ENCODE measurements around the gene ABCC12. TPM values are rescaled to one million over a fixed set of nuclear protein-coding genes. Genes with fewer than 3 reads are reported as not detected.

The ABCC12 gene
- total and polyA plus RNA-seq, 2 of the 8 experiments (the other 6 are each of a cell fraction or from before 2014, with no cell fraction given) = 0.05 TPM; not detected in 1

DNA sequence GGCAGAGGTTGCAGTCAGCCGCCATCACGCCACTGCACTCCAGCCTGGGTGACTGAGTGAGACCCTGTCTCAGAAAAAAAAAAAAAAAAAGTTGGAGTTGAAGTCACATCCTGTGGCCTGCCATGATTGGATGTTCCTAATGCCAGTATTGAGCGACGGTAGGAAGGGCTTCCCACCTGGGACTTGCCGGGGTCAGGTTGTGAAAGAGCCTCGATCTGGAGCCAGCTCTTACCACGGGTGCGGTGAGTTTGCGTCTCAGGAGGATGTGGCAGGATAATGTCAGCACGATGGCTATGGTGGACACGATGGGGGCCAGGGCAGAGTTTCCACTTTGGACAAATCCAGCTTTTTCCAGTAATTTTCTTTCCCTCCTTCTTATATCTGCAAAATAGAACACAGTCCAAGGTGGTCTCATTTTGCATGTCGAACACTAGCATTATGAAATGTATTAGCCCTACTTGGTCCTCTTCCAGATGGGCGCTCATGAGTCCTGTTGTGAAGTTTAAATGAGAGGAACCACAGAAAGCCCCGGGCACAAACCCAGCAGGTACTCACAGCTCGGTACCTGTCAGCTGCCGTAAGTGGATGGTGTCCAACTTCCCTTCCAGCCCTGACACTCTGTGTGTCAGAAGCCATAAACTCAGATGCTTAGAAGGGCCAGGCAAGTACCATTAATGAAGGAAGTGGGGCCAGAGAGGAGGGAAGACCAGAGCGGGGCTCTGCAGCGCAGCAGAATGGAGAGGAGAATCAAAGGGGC, 22.2 kb downstream of the ABCC12 start:
- POLR2A ChIA-PET (ENCODE audit: partially characterized antibody) = no interaction called here
- H2AFZ ChIP-seq (ENCODE audit: low read length) = no peak overlapping the region

More for the DNA sequence above, 22.2 kb downstream of the ABCC12 start:
- Histone ChIP-seq H2AK5ac (ENCODE audit: low read depth, low read length) (no peak overlapping the region), H3K14ac (ENCODE audit: insufficient read length) (no peak overlapping the region), H3K36me3 (ENCODE audit: control insufficient read depth in 2 of 4, insufficient read depth in 4 of 4, low read length in 3 of 4) (no peaks in the 10 kb centered on the region; a peak in 1 of 8 replicates), H3K23me2 (ENCODE audit: low read depth, low read length) (no peaks in the 10 kb centered on the region), H2BK120ac (replicated peaks; ENCODE audit: low read depth, low read length) (no peak overlapping the region), H3K4me1 (replicated peaks in 1 of 4; ENCODE audit: control insufficient read depth in 3 of 4, insufficient read depth in 4 of 4, low read length in 3 of 4) (no peaks in the 10 kb centered on the region), H2BK15ac (ENCODE audit: low read length) (no peak overlapping the region), H2BK12ac (ENCODE audit: low read depth, low read length) (no peak overlapping the region), H3K79me1 (ENCODE audit: low read depth, low read length) (no peaks in the 10 kb centered on the region), H4K20me1 (replicated peaks in 1 of 2; ENCODE audit: control insufficient read depth in 1 of 2, insufficient read depth in 2 of 2, low read length in 2 of 2) (no peaks in the 10 kb centered on the region), H4K91ac (replicated peaks; ENCODE audit: insufficient read length, low read length) (no peak overlapping the region), H3K27me3 (replicated peaks in 1 of 4; ENCODE audit: control insufficient read depth in 3 of 4, extremely low read depth in 1 of 4, insufficient read depth in 3 of 4, low read length in 3 of 4) (no peaks in the 10 kb centered on the region), H3K4ac (replicated peaks; ENCODE audit: insufficient read length, low read depth, low read length) (no peak overlapping the region), H2BK20ac (ENCODE audit: low read length) (no peak overlapping the region), H3K18ac (ENCODE audit: extremely low read depth, low read length) (no peak overlapping the region), H2BK5ac (ENCODE audit: low read depth, low read length) (no peak overlapping the region), H4K8ac (ENCODE audit: extremely low read depth, insufficient read depth, low read length) (no peak overlapping the region), H4K5ac (ENCODE audit: insufficient read length, low read depth, low read length) (no peak overlapping the region), H3K23ac (ENCODE audit: insufficient read length) (no peak overlapping the region), H3K4me2 (ENCODE audit: insufficient read depth in 1 of 2, low read depth in 2 of 2, low read length in 2 of 2) (no peak overlapping the region), H3K56ac (replicated peaks; ENCODE audit: insufficient read length, low read depth, low read length) (no peak overlapping the region), H3K9ac (replicated peaks in 1 of 4; ENCODE audit: extremely low read depth in 1 of 4, low read depth in 3 of 4, low read length in 3 of 4) (no peak overlapping the region), H3K27ac (ENCODE audit: low read depth, low read length) (no peak overlapping the region), H3K79me2 (ENCODE audit: control insufficient read depth in 1 of 2, insufficient read depth in 2 of 2, low read length in 2 of 2) (no peaks in the 10 kb centered on the region), H3K4me3 (ENCODE audit: extremely low read depth in 1 of 4, insufficient read depth in 2 of 4, low read depth in 3 of 4, low read length in 4 of 4) (no peak overlapping the region), H3K9me3 (ENCODE audit: insufficient read depth in 2 of 2, low read depth in 1 of 2, low read length in 1 of 2) (no peaks in the 10 kb centered on the region)
- 92% methylated on average over 17 of the region's 18 CpGs; no CpG with 5 or more reads in 1 of the 2 experiments for WGBS, 2 experiments (ENCODE audit: extremely low coverage in 1 of 2, insufficient coverage in 1 of 2, insufficient read length in 1 of 2, insufficient replicate concordance in 2 of 2, low coverage in 1 of 2, low lambda C conversion rate in 2 of 2, missing lambda C conversion rate in 1 of 2)
- no peak for DNase-seq (ENCODE audit: low read depth in 1 of 2, low spot score in 2 of 2)
- FAIRE-seq = no peak
- CTCF ChIA-PET (ENCODE audit: partially characterized antibody) = interaction anchor here (0.9 to 1.0 kb wide), 2 partner anchors 16 to 21 kb away, joined by 5 read pairs; no protein-coding TSS in a partner anchor
- no peak for TF ChIP-seq CREB1 (IDR thresholded peaks at IDR 0.05)
- no peak for TF ChIP-seq KDM5A (IDR thresholded peaks at IDR 0.05; ENCODE audit: low read length)
- no peak for TF ChIP-seq MAX (IDR thresholded peaks at IDR 0.05)
- TF ChIP-seq ASH2L (IDR thresholded peaks at IDR 0.05; ENCODE audit: low read length) = no peak
- no peak for TF ChIP-seq POU5F1 (IDR thresholded peaks at IDR 0.05; ENCODE audit: low read depth, low read length)
- no peak for TF ChIP-seq SIX5 (IDR thresholded peaks at IDR 0.05; ENCODE audit: low read depth, low read length)
- TF ChIP-seq POLR2AphosphoS5 (IDR thresholded peaks at IDR 0.05; ENCODE audit: low read depth, low read length) = no peak
- TF ChIP-seq CTBP2 (IDR thresholded peaks at IDR 0.05; ENCODE audit: borderline replicate concordance, insufficient read depth, insufficient read length, low read length) = no peak

Data from H1 (cell line).